ENCODE measurements around the gene INPP5K.
A peak's percentile ranks its signal among the peaks of the same experiment; 100 is the strongest.
"Not testable (repeated sequence)": the region's sequence is repeated elsewhere in the genome, so short reads cannot be mapped to it uniquely, and the experiment has no call there.

The INPP5K gene

GRCh38 chr17:1546292-1546922 is 30.0 kb upstream of the INPP5K start:
- DNase-seq: no peak

GRCh38 chr17:1545618-1546017 is 29.2 kb upstream of the INPP5K start:
- DNase-seq: no peak

- no peak for DNase-seq
Observed at GRCh38 chr17:1542316-1542715, 25.9 kb upstream of the INPP5K start.

- DNase-seq: no peak
Observed at GRCh38 chr17:1541367-1541904, 25.0 kb upstream of the INPP5K start.

- no peak for DNase-seq
Observed at GRCh38 chr17:1539811-1540210, 23.4 kb upstream of the INPP5K start.

GRCh38 chr17:1535737-1536136 is 19.3 kb upstream of the INPP5K start:
- no peak for DNase-seq

- no peak for DNase-seq
Observed at GRCh38 chr17:1533661-1534325, 17.4 kb upstream of the INPP5K start.

- no peak for DNase-seq
Observed at GRCh38 chr17:1532836-1533602, 16.6 kb upstream of the INPP5K start.

GRCh38 chr17:1529863-1530262 is 13.5 kb upstream of the INPP5K start:
- DNase-seq: no peak

GRCh38 chr17:1526876-1527275 is 10.5 kb upstream of the INPP5K start:
- not testable (repeated sequence) for DNase-seq

- no peak for DNase-seq
Observed at GRCh38 chr17:1522626-1523025, 6.2 kb upstream of the INPP5K start.

- no peak for DNase-seq
Observed at GRCh38 chr17:1521086-1521640, 4.8 kb upstream of the INPP5K start.

GRCh38 chr17:1519678-1520077 is 3.3 kb upstream of the INPP5K start:
- no peak for DNase-seq

GRCh38 chr17:1518410-1518809 is 2.0 kb upstream of the INPP5K start:
- DNase-seq: no peak

GRCh38 chr17:1515640-1516387 is 598 bp downstream of the INPP5K start:
- DNase-seq: peak; percentile 82

GRCh38 chr17:1512351-1512750 is 4.1 kb downstream of the INPP5K start:
- no peak for DNase-seq

- DNase-seq: peak; percentile 66
Observed at GRCh38 chr17:1511756-1512321, 4.6 kb downstream of the INPP5K start.

- DNase-seq: peak; percentile 10
Observed at GRCh38 chr17:1511290-1511689, 5.1 kb downstream of the INPP5K start.

GRCh38 chr17:1509290-1509881 is 7.0 kb downstream of the INPP5K start:
- peak; percentile 9 for DNase-seq

GRCh38 chr17:1508709-1509108 is 7.7 kb downstream of the INPP5K start:
- not testable (repeated sequence) for DNase-seq

GRCh38 chr17:1506649-1507267 is 9.7 kb downstream of the INPP5K start:
- DNase-seq: no peak

Data from NCI-H226 (cell line).